Measurements from ENCODE around the gene POR.
"Not testable (repeated sequence)": the region's sequence is repeated elsewhere in the genome, so short reads cannot be mapped to it uniquely, and the experiment has no call there.

The POR gene

GRCh38 chr7:75994388-75995051 is 79.6 kb downstream of the POR start, which contains the start of gene TMEM120A:
Gene TMEM120A (minus strand): TSS chr7:75994595. CDS start chr7:75994570, 25 bp downstream.
- peak; percentile 7 for DNase-seq

- no peak for DNase-seq
Observed at GRCh38 chr7:75995052-75995471, 80.1 kb downstream of the POR start.

GRCh38 chr7:75995996-75996395 is 81.0 kb downstream of the POR start:
- no peak for DNase-seq

- no peak for DNase-seq
Observed at GRCh38 chr7:75996476-75996875, 81.5 kb downstream of the POR start.

GRCh38 chr7:75998038-75998437 is 83.1 kb downstream of the POR start:
- DNase-seq, result no peak

GRCh38 chr7:76000566-76000965 is 85.6 kb downstream of the POR start:
- DNase-seq, result no peak

GRCh38 chr7:76002139-76002538 is 87.2 kb downstream of the POR start:
- DNase-seq, result no peak

- DNase-seq, result no peak
Observed at GRCh38 chr7:76002822-76003221, 87.9 kb downstream of the POR start.

GRCh38 chr7:76003351-76003750 is 88.4 kb downstream of the POR start:
- DNase-seq, result no peak

GRCh38 chr7:76005004-76005403 is 90.0 kb downstream of the POR start:
- not testable (repeated sequence) for DNase-seq

GRCh38 chr7:76008156-76008687 is 93.3 kb downstream of the POR start:
- no peak for DNase-seq

- no peak for DNase-seq
Observed at GRCh38 chr7:76009672-76010600, 95.0 kb downstream of the POR start.

- no peak for DNase-seq
Observed at GRCh38 chr7:76011442-76011861, 96.5 kb downstream of the POR start.

GRCh38 chr7:76016191-76016947 is 101.4 kb downstream of the POR start:
- DNase-seq, result no peak

- DNase-seq, result not testable (repeated sequence)
Observed at GRCh38 chr7:76018520-76018919, 103.6 kb downstream of the POR start.

GRCh38 chr7:76020031-76020714 is 105.2 kb downstream of the POR start:
- DNase-seq, result no peak

- DNase-seq, result no peak
Observed at GRCh38 chr7:76022026-76022780, 107.2 kb downstream of the POR start.

GRCh38 chr7:76023002-76023401 is 108.0 kb downstream of the POR start:
- DNase-seq, result peak; percentile 31

GRCh38 chr7:76029682-76030081 is 114.7 kb downstream of the POR start:
- DNase-seq, result not testable (repeated sequence)

GRCh38 chr7:76031964-76032363 is 117.0 kb downstream of the POR start:
- no peak for DNase-seq
